ENCODE measurements around the gene PASD1.

Gene PASD1

GRCh38 chrX:151701071-151701470, 137.6 kb downstream of the PASD1 start:
- TF ChIP-seq CTCF (IDR thresholded peaks at IDR 0.05; ENCODE audit: low read depth, low read length, missing control alignments) = no peak
- DNase-seq (ENCODE audit: extremely low read depth, low read depth) = no peak
- no peak overlapping the region for H3K4me3 ChIP-seq (replicated peaks; ENCODE audit: low read depth, low read length)

- DNase-seq (ENCODE audit: extremely low read depth, low read depth) = no peak
- H3K4me3 ChIP-seq (replicated peaks; ENCODE audit: low read depth, low read length) = no peak overlapping the region
- TF ChIP-seq CTCF (IDR thresholded peaks at IDR 0.05; ENCODE audit: low read depth, low read length, missing control alignments) = no peak
Measured at GRCh38 chrX:151701531-151701930, 138.1 kb downstream of the PASD1 start.

- no peak overlapping the region for H3K4me3 ChIP-seq (replicated peaks; ENCODE audit: low read depth, low read length)
- TF ChIP-seq CTCF (IDR thresholded peaks at IDR 0.05; ENCODE audit: low read depth, low read length, missing control alignments) = no peak
- DNase-seq (ENCODE audit: extremely low read depth, low read depth) = no peak
Measured at GRCh38 chrX:151702026-151702714, 138.7 kb downstream of the PASD1 start.

- H3K4me3 ChIP-seq (replicated peaks; ENCODE audit: low read depth, low read length) = no peak overlapping the region
- DNase-seq (ENCODE audit: extremely low read depth, low read depth) = no peak
- no peak for TF ChIP-seq CTCF (IDR thresholded peaks at IDR 0.05; ENCODE audit: low read depth, low read length, missing control alignments)
Measured at GRCh38 chrX:151702741-151703340, 139.4 kb downstream of the PASD1 start.

GRCh38 chrX:151703487-151703886, 140.0 kb downstream of the PASD1 start:
- no peak for TF ChIP-seq CTCF (IDR thresholded peaks at IDR 0.05; ENCODE audit: low read depth, low read length, missing control alignments)
- no peak for DNase-seq (ENCODE audit: extremely low read depth, low read depth)
- H3K4me3 ChIP-seq (replicated peaks; ENCODE audit: low read depth, low read length) = no peak overlapping the region

GRCh38 chrX:151704041-151704663, 140.7 kb downstream of the PASD1 start:
- TF ChIP-seq CTCF (IDR thresholded peaks at IDR 0.05; ENCODE audit: low read depth, low read length, missing control alignments) = no peak
- DNase-seq (ENCODE audit: extremely low read depth, low read depth) = no peak
- no peak overlapping the region for H3K4me3 ChIP-seq (replicated peaks; ENCODE audit: low read depth, low read length)
